HFF-Myc (cell line): Measurements from ENCODE around the gene GASK1B.

ENCODE experiments used
- DNase-seq: peaks from one replicate; pipeline ENCODE4 v3.0.0-alpha.2; 2011; ENCODE audit warnings: low read depth; ENCODE audit errors: extremely low read depth
- H3K4me3 ChIP-seq: replicated peaks from 2 replicates; pipeline ENCODE4 v1.5.1; 2011; ENCODE audit warnings: low read depth, mild to moderate bottlenecking, control low read depth, low read length
- CTCF ChIP-seq: IDR thresholded peaks from 2 replicates; pipeline ENCODE4 v1.5.1; 2012; ENCODE audit warnings: mild to moderate bottlenecking, low read depth, low read length, control low read depth; ENCODE audit errors: missing control alignments

GASK1B gene

GRCh38 chr4:158209825-158210807 lies 37.3 kb upstream of the GASK1B start, which contains the start of gene TMEM144:
TSS of gene TMEM144 (plus strand) at chr4:158210486. CDS start at chr4:158212668, 2,182 bp downstream.
- TF ChIP-seq CTCF: no peak
- peak within 1 kb of the TSS; percentile 32 for H3K4me3 ChIP-seq
- peak; percentile 39 for DNase-seq

GRCh38 chr4:158208963-158209640 lies 36.3 kb upstream of the GASK1B start:
- TF ChIP-seq CTCF: no peak
- H3K4me3 ChIP-seq: no peak overlapping the region
- DNase-seq: no peak

GRCh38 chr4:158203929-158204328 lies 31.1 kb upstream of the GASK1B start:
- no peak overlapping the region for H3K4me3 ChIP-seq
- TF ChIP-seq CTCF: no peak
- no peak for DNase-seq

GRCh38 chr4:158203436-158203835 lies 30.6 kb upstream of the GASK1B start:
- DNase-seq: no peak
- TF ChIP-seq CTCF: no peak
- H3K4me3 ChIP-seq: no peak overlapping the region

GRCh38 chr4:158202481-158202880 lies 29.7 kb upstream of the GASK1B start:
- DNase-seq: no peak
- no peak for TF ChIP-seq CTCF
- no peak overlapping the region for H3K4me3 ChIP-seq

GRCh38 chr4:158201876-158202275 lies 29.1 kb upstream of the GASK1B start:
- no peak overlapping the region for H3K4me3 ChIP-seq
- DNase-seq: no peak
- TF ChIP-seq CTCF: no peak
